MV-4-11 (cell line): ENCODE measurements around the gene CD44.
A peak's percentile ranks its signal among the peaks of the same experiment; 100 is the strongest.
"Not testable (repeated sequence)": the region's sequence is repeated elsewhere in the genome, so short reads cannot be mapped to it uniquely, and the experiment has no call there.

ENCODE experiments used
- DNase-seq: peaks from one replicate; lab custom pipeline; 2025; lab: John Stamatoyannopoulos, UW

Gene CD44

DNA sequence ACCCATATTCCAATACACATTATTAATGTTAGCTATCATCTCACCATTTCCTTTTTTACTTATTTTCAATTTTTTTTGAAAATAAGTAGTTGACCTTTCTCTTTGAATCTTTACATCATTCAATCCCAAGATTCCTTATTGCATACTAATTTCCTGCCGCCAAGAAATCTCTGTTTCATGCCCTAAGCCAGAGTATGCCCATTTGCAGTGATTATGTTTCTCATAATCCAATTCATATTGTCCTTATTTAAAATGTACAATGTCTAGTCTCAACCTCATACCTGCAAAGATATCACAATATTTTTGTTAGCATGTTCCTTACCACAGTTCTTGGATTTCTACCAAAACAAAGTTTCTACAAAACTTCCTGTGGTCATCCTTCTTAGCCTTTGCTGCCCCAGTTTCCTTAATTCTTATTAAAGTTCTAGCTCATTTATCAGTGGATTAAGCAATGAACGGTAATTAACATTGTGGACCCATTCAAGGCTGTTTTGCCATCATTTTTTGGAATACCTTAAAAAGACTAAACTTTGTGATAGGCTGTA is 75.3 kb downstream of the CD44 start:
- no peak for DNase-seq

GRCh38 chr11:35214792-35215193 is 75.8 kb downstream of the CD44 start:
- DNase-seq: no peak

- no peak for DNase-seq
Observed at GRCh38 chr11:35215945-35216344, 77.0 kb downstream of the CD44 start.

DNA sequence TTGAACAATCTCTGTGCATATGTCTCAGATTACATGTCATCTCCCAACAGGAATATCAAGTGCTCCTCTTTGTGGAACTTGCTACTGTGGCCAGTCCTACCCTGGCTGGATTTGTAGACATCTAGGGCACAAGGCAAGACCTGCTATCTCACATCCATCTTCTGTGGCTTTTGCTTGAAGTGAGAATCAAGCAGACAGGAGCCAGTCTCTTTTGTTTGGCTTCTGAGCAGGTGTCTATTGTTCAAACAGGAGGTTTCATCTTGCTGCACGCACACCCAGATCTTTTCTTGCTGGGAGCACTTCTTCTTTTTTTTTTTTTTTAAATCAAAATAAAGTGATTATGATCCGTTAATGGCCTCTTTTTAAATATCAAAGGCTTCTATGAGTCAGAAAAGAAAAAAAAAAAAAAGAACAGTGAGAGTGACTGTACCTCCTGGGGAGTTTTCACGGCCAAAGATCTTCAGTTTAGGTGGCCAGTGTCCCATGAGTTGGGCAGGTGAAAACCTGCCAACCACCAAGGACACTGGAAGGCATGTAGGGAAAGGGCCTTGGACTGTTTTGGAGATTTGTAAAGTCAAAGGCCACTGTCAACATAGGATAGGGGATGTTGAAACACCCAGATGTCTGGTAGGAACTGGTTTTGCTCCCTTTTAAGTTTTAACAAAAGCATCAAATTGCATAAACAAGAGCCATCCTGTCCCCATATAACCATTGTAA is 78.1 kb downstream of the CD44 start:
- DNase-seq: no peak

- DNase-seq: no peak
Observed at GRCh38 chr11:35218956-35219355, 80.0 kb downstream of the CD44 start.

DNA sequence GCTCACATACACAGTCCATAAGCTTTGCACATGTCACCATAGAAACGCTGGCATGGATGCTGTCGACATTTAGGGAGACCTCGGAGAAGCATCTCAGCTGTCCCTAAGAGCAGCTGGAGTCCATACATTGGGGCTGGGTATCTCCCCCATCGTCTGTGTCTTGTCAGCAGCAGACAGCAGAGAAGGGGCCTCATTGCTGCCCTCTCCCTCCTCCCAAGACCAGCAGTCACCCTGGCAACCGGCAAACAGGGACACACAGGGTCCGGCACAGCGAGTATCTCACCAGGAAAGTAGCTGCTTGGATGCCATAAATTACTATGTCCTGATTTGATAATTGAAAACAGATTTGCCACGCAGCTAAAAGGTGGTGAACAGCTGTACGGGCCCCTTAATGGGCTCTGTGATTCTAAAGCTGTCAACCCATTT is 84.4 kb downstream of the CD44 start:
- no peak for DNase-seq

- no peak for DNase-seq
Observed at GRCh38 chr11:35223991-35224390, 85.0 kb downstream of the CD44 start.

- DNase-seq: no peak
Observed at GRCh38 chr11:35225946-35226520, 87.1 kb downstream of the CD44 start.

DNA sequence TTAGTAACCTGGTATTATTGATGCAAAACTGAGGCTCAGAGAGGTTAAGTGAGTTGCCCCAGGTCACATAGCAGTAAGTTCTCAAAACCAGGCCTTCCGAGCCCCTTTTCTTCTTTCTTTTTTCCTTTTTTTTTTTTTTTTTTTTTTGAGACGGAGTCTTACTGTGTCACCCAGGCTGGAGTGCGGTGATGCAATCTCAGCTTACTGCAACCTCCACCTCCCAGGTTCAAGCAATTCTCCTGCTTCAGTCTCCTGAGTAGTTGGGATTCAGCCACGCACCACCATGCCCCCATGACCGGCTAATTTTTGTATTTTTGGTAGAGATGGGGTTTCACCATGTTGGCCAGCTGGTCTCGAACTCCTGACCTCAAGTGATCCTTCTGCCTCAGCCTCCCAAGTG is 87.8 kb downstream of the CD44 start:
- not testable (repeated sequence) for DNase-seq

DNA sequence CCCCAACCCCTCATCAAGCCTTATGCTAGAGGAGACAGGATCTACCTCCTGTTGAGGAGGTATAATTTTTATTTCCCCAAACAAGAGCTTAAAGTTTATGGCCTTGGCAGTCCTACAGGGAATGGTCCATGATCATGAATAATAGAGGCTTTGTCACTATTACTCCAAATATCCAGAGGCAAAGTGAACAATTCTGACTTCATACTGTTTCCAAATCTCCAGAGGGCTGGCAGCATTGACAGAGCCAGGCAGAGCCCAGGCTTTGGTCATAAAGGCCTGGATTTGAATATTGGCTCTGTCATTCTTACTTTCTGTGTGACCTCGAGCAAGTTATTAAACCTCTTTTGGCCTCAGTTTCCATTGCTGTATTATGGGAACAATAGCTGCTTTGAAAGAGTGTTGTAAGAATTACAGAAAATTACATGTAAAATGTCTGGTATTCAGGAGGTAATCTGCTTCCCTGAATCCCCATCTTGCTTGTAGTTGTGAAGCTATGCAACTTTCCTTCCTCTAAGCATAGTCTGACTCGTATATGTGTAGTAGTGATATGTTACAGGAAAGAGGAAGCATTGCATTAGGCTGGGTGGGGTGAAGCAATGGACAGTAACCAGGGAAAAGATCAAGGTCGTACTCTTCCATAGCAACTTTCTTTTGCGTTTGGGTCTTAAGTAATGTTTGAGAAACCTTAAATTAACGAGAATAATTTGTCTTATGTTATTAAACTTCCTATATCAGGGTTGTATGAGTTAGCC is 88.8 kb downstream of the CD44 start:
- peak; percentile 87 for DNase-seq

DNA sequence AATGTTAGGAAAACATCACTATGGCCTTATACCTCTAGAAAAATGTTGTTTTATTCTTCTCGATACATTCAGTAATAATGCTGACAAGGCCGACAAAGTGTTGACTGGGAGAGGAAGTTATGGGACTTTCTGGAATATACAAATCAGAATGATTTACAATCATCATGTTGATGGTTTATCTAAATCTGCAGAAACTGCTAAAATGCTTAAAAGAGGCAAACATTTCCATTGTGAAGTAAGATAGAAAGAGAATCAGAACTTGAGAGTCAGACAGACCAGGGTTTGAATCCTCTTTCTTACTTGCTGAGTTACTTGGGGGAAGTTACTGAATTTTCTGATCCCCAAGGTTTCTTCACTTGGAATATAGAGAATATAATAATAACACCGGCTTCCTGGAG is 89.4 kb downstream of the CD44 start:
- DNase-seq: no peak

GRCh38 chr11:35230388-35230787 is 91.4 kb downstream of the CD44 start:
- no peak for DNase-seq

DNA sequence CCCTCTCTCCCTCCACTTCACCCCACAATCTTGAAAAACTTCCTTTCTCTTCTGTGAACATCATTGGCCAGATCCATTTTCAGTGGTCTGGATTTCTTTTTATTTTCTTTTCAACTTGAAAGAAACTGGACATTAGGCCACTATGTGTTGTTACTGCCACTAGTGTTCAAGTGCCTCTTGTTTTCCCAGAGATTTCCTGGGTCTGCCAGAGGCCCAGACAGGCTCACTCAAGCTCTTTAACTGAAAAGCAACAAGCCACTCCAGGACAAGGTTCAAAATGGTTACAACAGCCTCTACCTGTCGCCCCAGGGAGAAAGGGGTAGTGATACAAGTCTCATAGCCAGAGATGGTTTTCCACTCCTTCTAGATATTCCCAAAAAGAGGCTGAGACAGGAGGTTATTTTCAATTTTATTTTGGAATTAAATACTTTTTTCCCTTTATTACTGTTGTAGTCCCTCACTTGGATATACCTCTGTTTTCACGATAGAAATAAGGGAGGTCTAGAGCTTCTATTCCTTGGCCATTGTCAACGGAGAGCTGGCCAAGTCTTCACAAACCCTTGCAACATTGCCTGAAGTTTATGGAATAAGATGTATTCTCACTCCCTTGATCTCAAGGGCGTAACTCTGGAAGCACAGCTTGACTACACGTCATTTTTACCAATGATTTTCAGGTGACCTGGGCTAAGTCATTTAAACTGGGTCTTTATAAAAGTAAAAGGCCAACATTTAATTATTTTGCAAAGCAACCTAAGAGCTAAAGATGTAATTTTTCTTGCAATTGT is 92.3 kb downstream of the CD44 start:
- no peak for DNase-seq

DNA sequence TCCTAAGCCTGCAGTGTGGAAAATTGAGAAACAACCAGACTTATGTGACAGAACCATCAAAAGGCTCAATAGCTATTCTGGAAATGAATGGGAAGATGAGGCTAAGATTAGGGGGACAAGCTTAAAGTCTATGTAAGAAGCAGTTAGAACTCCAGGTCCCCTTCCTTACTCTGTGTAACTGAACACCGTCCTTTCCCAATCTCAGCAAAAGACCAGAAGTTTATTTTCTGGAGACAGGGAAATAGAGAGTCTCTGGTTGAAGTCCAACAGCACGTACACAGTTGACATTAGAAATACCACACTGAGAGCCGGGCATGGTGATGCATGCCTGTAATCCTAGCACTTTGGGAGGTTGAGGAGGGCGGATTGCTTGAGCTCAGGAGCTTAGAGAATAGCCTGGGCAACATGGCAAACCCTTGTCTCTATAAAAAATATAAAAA is 93.9 kb downstream of the CD44 start:
- no peak for DNase-seq

DNA sequence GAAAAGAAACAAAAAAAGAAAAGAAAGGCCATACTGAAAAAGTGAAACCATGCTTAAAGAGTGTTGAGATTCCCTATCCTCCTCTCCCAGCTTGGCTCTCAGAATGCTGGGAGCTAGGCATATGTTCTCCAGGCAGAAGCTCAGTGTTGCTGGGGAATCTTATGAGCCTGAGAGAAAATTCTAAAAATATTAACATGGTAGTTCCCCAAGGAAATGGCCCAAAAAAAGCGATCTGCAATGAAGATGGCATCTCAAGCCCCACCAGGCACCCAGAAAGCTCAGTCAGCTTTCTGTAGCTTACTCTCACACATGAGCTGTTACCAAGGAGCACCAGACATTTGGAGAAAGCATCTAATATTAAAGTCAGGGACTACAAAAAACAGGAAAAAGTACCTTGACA is 94.5 kb downstream of the CD44 start:
- no peak for DNase-seq

DNA sequence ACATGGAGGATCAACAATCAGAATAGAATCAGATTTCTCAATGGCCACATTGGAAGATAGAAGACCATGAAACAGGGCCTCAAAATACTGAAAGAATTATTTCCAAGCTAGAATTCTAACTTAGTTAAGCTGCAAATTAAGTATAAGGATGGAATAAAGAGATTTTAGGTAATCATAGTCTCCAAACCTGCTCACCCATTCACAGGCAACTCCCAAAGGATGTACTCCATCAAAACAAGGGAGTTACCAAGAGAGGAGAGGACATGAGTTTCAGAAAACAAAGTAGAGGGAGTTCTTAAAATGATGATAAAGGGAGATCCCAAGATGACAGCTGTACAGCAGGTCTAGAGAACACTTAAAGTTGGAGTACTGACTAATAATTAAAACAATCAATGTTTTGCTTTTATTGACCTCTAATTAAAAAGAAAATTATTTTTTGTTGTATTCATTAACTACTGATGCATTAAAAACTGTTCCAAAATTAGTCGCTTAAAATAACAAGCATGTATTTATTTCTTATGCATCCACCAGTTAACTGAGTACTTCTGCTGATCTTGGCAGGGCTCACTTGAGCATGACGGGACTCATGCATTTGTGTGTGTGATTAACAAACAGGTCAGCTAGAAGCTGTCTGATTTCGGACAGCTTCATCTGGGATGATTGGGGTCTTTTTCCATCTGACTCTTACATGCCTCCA is 95.6 kb downstream of the CD44 start:
- DNase-seq: no peak

DNA sequence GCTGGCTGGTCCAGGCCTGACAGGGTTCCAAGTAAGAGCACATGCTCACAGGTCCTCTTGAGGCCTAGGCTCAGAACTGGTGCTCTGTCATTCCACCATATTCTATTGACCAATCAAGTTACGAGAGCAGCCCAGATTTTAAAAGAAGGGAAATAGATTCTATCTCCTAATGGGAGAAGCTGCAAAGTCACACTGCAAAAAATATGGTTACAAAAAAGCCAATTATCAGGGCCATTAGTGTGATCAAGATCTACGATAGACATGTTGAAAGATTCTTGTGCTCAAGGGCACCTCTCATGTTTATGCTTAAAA is 96.1 kb downstream of the CD44 start:
- DNase-seq: no peak

- DNase-seq: no peak
Observed at GRCh38 chr11:35235498-35235897, 96.5 kb downstream of the CD44 start.

DNA sequence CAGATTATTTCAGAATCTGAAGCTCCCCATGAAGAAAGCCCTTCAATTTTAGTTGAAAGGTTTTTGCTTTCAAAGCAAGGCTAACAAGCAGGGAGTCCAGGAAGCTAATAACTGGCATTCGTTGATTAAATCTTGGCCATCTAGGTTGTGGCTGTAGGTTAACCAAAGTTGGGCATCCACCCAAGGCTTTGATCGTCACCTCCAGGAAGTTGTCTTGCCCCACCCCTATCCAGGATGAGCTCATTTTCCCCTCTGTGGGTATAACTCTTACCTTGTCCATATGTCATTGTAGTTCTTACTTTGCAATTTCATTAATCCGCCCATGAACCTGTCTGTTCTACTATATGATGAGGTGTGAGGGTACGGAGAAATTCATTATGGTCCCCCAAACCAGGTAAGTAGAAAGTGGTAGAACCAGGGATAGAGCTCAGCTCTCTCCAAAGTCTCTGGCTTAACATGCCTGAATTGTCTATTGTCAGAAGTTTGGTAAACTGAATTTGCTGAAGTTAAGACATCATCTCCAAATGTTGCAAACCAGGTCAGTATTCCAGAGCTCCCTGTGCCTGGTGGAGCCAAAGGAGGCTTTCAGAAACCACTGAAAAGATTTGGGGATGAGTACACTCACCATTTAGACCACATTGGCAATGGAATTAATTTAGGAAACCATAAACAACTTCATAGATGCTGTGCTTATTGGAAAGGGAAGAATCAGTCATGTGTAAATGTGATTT is 97.1 kb downstream of the CD44 start:
- DNase-seq: no peak

GRCh38 chr11:35236667-35237003 is 97.7 kb downstream of the CD44 start:
- DNase-seq: peak; percentile 62

DNA sequence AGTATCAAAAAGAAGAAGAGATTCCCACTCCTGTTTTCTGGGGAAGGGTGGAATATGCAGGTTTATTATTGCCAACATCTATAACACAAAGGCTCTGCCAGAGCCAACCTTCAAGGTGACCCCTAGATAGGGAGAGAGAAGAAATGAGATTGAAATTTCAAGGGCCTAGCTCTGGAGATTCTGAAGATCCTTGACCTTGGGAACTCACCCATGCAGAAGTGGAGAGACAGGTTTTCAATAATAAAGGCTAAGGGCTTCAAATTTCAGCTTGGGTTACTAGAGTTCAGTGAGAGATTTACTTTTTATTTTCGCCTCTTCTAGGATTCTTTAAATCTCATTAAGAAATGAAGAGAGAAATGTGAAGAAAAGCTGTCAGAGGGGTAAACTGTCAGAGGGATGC is 98.4 kb downstream of the CD44 start:
- no peak for DNase-seq
